Nephron progenitor cell (in vitro differentiated cells): Measurements from ENCODE around the gene NPAS2.

Experiments
- DNase-seq: peaks from one replicate; pipeline ENCODE4 v3.0.0; 2021
- H3K27ac Mint-ChIP-seq: 2 replicates; pipeline ENCODE4 v1.8.0; 2021; ENCODE audit warnings: mild to moderate bottlenecking, moderate library complexity, mixed read lengths
- H3K27me3 Mint-ChIP-seq: 2 replicates; pipeline ENCODE4 v1.8.0; 2021; ENCODE audit warnings: mild to moderate bottlenecking, low read depth, mixed read lengths; ENCODE audit not compliant: poor library complexity
- H3K36me3 Mint-ChIP-seq: 2 replicates; pipeline ENCODE4 v1.8.0; 2021; ENCODE audit warnings: low read depth, mixed read lengths
- H3K4me1 Mint-ChIP-seq: 2 replicates; pipeline ENCODE4 v1.8.0; 2021; ENCODE audit warnings: mixed read lengths
- H3K4me3 Mint-ChIP-seq: 2 replicates; pipeline ENCODE4 v1.8.0; 2021; ENCODE audit warnings: mild to moderate bottlenecking, moderate library complexity, mixed read lengths
- H3K9me3 Mint-ChIP-seq: 2 replicates; pipeline ENCODE4 v1.8.0; 2021; ENCODE audit warnings: mild to moderate bottlenecking, moderate library complexity, mixed read lengths
- CTCF ChIP-seq: fragments of 200-600 bp; sonication (generic); IDR thresholded peaks from 2 replicates; pipeline ENCODE4 v1.5.0; 2021; ENCODE audit warnings: antibody characterized with exemption

The NPAS2 gene

DNA sequence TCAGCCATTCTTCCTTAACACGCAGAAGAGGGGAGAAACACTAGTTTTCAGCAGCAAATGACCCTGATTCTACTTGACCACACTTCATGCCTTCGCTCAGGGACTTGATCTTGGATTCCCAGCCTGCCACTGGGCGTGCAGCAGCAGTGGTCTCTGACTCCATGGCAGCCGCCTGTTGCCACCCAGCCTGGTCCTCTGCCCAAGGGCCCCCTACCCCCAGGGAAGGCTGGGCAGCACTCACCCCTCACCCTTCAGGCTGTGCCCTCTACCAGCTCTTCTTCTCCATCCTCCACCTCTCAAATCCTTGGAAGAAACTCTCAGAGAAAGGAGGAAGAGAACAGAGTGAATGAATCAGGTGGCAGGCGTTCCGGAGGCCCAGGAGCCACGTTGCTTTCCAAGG, 150.1 kb downstream of the NPAS2 start:
- Mint-ChIP-seq H3K4me1 (no peaks in the 10 kb centered on the region), H3K9me3 (no peaks in the 10 kb centered on the region), H3K27me3 (peaks cover 16% of the 10 kb centered on the region), H3K27ac (no peak overlapping the region), H3K4me3 (no peak overlapping the region), H3K36me3 (no peaks in the 10 kb centered on the region)
- no peak for TF ChIP-seq CTCF
- no peak for DNase-seq

DNA sequence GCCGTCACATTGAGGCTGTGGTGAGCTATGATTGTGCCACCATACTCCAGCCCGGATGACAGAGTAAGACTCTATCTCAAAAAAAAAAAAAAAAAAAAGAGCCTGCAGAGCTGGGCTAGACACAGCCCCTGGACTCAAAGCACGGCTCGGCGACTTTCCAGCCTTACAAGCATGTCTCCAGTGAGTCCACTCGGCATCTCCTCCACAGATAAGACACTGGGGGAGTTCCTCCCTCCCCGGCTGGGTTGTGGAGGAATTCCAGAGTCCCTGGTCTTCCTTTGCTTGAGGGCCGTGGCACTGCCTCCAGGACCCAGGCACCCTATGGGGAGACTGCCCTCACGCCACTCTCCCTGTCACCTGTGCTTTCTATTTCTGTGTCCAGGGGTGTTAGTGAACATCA, 151.3 kb downstream of the NPAS2 start:
- no peak for TF ChIP-seq CTCF
- Mint-ChIP-seq H3K36me3 (no peaks in the 10 kb centered on the region), H3K4me3 (no peak overlapping the region), H3K4me1 (no peaks in the 10 kb centered on the region), H3K9me3 (no peaks in the 10 kb centered on the region), H3K27me3 (peaks cover 16% of the 10 kb centered on the region), H3K27ac (no peak overlapping the region)
- DNase-seq = no peak

DNA sequence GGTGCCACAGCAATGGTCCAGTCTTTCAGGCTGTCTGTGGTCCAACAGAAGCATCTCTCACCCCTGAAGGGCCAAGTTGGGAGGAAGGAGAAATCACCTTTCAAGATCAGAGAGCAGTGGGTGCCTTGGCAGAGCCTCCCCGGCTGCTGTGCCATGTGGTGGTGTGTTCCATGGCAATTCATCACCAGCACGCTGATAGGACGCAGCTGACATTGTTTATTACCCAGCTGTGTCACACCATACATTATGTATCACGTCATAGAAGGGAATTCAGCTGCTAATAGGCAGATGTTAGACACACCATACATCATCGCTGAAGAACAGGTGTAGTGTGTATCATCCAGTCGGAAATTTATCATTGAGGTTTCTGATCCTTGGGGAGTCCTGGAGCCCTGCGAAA, 152.5 kb downstream of the NPAS2 start:
- Mint-ChIP-seq H3K36me3 (no peaks in the 10 kb centered on the region), H3K27ac (no peak overlapping the region), H3K9me3 (no peaks in the 10 kb centered on the region), H3K4me3 (no peak overlapping the region), H3K4me1 (peaks cover 12% of the 10 kb centered on the region), H3K27me3 (peaks cover 18% of the 10 kb centered on the region)
- TF ChIP-seq CTCF = no peak
- no peak for DNase-seq

DNA sequence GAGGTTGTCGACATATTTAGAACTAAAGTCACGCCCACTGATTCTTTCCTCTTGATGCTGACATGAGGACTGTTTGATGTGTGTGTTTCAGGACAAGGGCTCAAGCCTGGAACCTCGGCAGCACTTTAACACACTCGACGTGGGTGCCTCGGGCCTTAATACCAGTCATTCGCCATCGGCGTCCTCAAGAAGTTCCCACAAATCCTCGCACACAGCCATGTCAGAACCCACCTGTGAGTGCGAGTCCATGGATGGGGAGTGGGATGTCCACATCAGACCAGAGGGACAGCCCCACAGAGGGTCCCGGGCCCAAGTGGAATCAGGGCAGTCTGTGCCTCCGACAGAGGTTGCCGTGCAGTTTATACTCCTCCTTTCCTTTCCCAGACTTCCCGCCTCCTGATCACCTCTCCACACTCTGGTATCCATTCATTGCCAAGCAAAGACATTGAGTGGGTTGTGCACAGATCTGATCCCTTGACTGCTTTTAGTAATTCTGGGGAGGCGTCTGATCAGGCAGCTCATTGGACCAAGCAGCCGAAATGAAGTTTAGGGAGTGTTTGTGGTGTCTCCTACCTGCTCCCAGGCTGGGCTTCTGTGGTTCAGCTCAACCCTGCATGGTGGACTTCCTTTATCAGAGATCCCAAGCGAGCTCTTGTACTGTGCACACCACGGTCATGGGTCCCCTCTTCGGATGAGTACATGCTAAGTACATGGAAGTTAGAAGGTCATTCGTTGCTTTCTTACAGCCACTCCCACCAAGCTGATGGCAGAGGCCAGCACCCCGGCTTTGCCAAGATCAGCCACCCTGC, 155.0 kb downstream of the NPAS2 start:
- no peaks in the 10 kb centered on the region for H3K9me3 Mint-ChIP-seq
- H3K4me3 Mint-ChIP-seq = no peak overlapping the region
- peaks cover 18% of the 10 kb centered on the region for H3K27me3 Mint-ChIP-seq
- no peaks in the 10 kb centered on the region for H3K36me3 Mint-ChIP-seq
- no peak overlapping the region for H3K27ac Mint-ChIP-seq
- H3K4me1 Mint-ChIP-seq = peaks cover 29% of the 10 kb centered on the region
- DNase-seq = no peak
- TF ChIP-seq CTCF = no peak

GRCh38 chr2:100975521-100975785, 155.5 kb downstream of the NPAS2 start:
- H3K4me1 Mint-ChIP-seq = peaks cover 29% of the 10 kb centered on the region
- no peak overlapping the region for H3K4me3 Mint-ChIP-seq
- no peak overlapping the region for H3K27ac Mint-ChIP-seq
- DNase-seq = no peak
- no peak for TF ChIP-seq CTCF
- H3K36me3 Mint-ChIP-seq = no peaks in the 10 kb centered on the region
- peaks cover 18% of the 10 kb centered on the region for H3K27me3 Mint-ChIP-seq
- no peaks in the 10 kb centered on the region for H3K9me3 Mint-ChIP-seq

DNA sequence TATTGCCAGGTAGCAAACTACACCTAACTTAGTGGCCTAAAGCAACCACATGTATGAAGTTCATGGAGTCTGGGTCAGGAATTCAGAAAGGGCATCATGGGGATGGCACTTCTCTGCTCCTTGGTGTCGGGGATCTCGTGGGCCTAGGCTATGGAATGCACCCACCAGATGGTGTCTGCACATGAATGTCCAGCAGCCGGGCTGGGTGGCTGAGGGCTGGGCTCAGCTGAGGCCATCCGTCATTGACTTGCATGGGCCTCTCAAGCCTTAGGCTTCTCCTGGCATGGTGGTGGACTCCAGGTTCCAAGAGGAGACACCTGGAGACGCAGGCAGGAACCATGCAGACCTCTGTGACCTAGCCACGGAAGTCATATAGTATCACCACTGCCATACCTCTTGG, 156.1 kb downstream of the NPAS2 start:
- Mint-ChIP-seq H3K4me3 (no peak overlapping the region), H3K9me3 (no peaks in the 10 kb centered on the region), H3K36me3 (no peaks in the 10 kb centered on the region), H3K4me1 (peaks cover 35% of the 10 kb centered on the region), H3K27ac (no peak overlapping the region), H3K27me3 (peaks cover 18% of the 10 kb centered on the region)
- TF ChIP-seq CTCF = no peak
- no peak for DNase-seq
